ENCODE data around the gene CUX1. TPM values are rescaled to one million over a fixed set of nuclear protein-coding genes. Genes with fewer than 3 reads are reported as not detected.

Gene CUX1
- total RNA-seq, 1 donor from 2014 or later: 101 TPM

DNA sequence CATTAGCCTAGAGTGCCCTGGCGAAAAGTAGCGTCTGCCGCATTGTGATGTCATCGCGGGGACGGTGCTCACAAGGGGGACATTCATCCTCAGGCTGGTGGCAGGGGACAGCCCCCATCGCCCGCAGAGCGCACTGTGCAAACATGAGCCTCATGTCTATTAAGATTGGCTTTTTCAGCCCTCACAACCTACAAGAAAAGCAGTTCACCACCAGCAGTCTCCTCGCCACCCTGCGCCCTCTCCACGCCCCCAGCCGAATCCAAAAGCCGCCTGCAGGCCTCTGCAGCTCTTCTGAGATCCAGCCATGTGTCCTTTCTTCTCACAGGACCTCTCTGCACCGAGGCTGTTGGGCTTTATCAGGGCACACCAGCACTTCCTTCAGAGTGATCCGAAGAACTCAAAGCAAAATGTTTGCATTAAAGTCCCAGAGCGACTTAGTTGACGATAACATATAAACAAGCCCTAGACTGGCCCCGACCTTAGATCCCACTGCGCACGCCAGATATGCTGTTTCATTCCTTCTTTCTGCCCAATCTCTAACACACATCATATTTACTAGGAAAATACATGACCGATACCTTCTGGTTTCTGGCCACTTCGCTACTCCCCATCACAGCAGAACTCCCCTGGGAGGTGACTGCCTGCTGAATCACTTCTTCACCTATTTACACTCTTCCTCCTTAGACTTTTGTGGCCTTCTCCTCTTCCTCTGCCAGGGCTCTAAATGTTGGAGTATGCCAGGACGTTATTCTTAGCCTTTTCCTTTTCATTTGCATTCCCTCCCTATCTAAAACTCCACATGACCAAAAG is 263.2 kb downstream of the CUX1 start:
- no peak for DNase-seq (ENCODE audit: low spot score in 2 of 2)
- Histone ChIP-seq H3K36me3 (peaks cover 0 to 10% of the 10 kb centered on the region in 2 donors), H3K9me3 (peaks cover 0 to 4% of the 10 kb centered on the region in 2 donors), H3K27me3 (no peaks in the 10 kb centered on the region), H3K4me1 (no peaks in the 10 kb centered on the region), H3K4me3 (no peak overlapping the region), H3K27ac (no peak overlapping the region)
- TF ChIP-seq, protein P1, sequence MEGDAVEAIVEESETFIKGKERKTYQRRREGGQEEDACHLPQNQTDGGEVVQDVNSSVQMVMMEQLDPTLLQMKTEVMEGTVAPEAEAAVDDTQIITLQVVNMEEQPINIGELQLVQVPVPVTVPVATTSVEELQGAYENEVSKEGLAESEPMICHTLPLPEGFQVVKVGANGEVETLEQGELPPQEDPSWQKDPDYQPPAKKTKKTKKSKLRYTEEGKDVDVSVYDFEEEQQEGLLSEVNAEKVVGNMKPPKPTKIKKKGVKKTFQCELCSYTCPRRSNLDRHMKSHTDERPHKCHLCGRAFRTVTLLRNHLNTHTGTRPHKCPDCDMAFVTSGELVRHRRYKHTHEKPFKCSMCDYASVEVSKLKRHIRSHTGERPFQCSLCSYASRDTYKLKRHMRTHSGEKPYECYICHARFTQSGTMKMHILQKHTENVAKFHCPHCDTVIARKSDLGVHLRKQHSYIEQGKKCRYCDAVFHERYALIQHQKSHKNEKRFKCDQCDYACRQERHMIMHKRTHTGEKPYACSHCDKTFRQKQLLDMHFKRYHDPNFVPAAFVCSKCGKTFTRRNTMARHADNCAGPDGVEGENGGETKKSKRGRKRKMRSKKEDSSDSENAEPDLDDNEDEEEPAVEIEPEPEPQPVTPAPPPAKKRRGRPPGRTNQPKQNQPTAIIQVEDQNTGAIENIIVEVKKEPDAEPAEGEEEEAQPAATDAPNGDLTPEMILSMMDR (IDR thresholded peaks at IDR 0.05): no peak
- intact Hi-C loops (cut with DNase I): no loop called here

DNA sequence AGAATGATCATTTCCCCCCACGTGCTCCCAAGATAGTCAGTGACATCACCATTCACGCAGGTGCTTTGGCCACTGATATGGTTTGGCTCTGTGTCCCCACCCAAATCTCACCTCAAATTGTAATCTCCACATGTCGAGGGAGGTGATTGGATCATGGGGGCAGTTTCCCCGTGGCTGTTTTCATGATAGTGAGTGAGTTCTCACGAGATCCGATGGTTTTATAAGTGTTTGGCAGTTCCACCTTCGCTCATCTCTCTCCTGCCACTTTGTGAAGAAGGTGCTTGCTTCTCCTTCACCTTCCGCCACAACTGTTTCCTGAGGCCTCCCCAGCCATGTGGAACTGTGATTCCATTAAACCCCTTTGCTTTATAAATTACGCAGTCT is 263.8 kb downstream of the CUX1 start:
- H3K4me1 ChIP-seq: no peaks in the 10 kb centered on the region
- TF ChIP-seq, protein P1 (IDR thresholded peaks at IDR 0.05): no peak
- H3K27me3 ChIP-seq: no peaks in the 10 kb centered on the region
- intact Hi-C loops (cut with DNase I): no loop called here
- H3K27ac ChIP-seq: no peak overlapping the region
- peaks cover 0 to 4% of the 10 kb centered on the region in 2 donors for H3K9me3 ChIP-seq
- peaks cover 0 to 7% of the 10 kb centered on the region in 2 donors for H3K36me3 ChIP-seq
- DNase-seq (ENCODE audit: low spot score in 2 of 2): no peak
- H3K4me3 ChIP-seq: no peak overlapping the region

DNA sequence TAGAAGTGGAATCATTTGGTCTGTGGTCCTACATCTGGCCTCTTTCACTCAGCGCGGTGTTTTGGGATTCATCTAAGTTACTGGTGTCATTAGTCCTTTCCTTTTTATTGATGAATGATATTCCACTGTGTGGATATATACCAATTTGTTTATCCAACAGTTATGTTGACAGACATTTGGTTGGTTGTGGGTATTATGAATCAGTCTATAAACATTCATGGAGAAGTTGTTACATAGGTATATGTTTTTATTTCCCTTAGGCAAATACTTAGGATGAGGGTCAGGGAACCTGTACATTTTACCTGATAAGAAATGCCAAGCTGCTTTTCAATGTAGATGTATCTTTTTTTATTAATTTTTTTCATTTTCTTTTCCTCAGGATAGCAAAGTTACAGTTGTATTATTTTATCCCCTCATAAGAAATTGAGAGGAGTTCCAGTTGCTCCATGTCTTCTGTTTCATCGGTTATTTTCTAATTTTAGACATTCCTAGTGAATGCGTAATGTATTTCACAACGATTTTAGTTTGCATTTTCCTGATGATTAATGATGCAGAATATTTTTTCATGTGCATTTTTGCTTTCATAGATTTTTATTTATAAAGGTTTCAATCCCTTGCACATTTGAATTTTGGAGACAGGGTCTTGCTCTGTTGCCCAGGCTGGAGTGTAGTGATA is 265.4 kb downstream of the CUX1 start:
- Histone ChIP-seq H3K4me3 (no peak overlapping the region), H3K27ac (no peak overlapping the region), H3K36me3 (peaks cover 0 to 5% of the 10 kb centered on the region in 2 donors), H3K9me3 (peaks cover 0 to 4% of the 10 kb centered on the region in 2 donors), H3K4me1 (no peaks in the 10 kb centered on the region), H3K27me3 (no peaks in the 10 kb centered on the region)
- intact Hi-C loops (cut with DNase I): no loop called here
- DNase-seq (ENCODE audit: low spot score in 2 of 2): no peak
- TF ChIP-seq, protein P1 (IDR thresholded peaks at IDR 0.05): no peak

DNA sequence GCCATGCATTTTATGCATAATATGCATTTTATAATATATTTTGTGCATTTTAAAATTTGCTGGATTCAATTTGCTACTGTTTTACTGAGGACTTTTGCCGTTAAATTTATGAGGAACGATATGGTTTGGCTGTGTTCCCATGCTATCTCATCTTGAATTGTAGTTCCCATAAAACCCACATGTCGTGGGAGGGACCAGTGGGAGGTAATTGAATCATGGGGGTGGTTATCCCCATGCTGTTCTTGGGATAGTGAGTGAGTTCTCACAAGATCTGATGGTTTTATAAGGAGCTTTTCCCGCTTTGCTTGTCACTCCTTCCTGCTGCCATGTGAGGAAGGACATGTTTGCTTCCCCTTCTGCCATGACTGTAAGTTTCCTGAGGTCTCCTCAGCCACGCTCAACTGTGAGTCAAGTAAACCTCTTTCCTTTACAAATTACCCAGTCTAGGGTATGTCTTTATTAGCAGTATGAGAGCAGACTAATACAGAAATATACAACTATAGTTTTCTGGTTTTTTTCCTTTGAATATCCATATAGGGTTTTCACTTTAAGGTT is 267.9 kb downstream of the CUX1 start:
- H3K27ac ChIP-seq: no peak overlapping the region
- intact Hi-C loops (cut with DNase I): no loop called here
- no peaks in the 10 kb centered on the region for H3K27me3 ChIP-seq
- no peaks in the 10 kb centered on the region for H3K4me1 ChIP-seq
- H3K36me3 ChIP-seq: peaks cover 0 to 5% of the 10 kb centered on the region in 2 donors
- H3K9me3 ChIP-seq: peaks cover 0 to 4% of the 10 kb centered on the region in 2 donors
- H3K4me3 ChIP-seq: no peak overlapping the region
- DNase-seq (ENCODE audit: low spot score in 2 of 2): no peak
- TF ChIP-seq, protein P1 (IDR thresholded peaks at IDR 0.05): no peak

DNA sequence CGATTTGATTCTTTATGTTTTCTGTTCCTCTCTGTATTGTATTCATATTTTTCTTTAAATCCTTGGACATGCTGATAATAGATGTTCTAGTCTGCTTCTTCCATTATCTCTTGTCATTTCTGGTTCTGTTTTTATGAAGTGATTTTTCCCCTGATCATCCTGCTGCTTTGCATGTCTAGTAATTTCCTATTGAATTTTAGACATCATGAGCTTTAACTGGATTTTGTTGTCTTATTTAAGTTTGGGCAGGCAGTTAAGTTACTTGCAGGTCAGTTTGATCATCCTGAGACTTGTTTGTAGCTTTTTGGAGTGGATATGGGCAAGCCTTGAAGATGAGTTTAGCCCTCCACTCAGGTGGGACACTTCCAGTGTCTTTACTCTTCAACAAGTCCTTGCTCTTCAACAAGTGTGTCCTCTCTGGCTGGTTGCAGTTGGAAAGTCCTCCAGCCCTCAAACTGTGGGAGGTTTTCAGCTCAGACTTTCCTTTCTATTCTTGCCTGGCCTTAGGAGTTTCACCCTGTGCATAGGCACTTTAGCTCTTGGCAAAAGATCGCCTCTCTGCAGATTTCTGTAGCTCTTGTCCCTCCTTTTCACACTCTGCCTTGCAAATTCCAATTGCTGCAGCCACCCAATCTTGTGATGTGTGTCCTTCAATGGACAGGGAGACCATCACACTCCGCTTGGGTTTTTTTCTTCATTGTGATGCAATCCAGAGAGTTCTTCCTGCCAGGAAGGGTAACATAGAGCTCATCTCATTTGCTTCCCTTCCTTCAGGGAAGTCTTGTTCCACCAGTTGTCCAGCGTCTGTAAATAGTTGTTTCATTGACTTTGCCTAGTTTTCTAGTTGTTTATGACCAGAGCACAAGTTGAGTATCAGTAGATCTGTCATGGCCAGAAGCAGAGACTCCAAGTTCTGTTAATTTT is 272.0 kb downstream of the CUX1 start:
- no peaks in the 10 kb centered on the region for H3K9me3 ChIP-seq
- no peak overlapping the region for H3K4me3 ChIP-seq
- H3K36me3 ChIP-seq: no peaks in the 10 kb centered on the region
- no peak for DNase-seq (ENCODE audit: low spot score in 2 of 2)
- intact Hi-C loops (cut with DNase I): no loop called here
- H3K27me3 ChIP-seq: no peaks in the 10 kb centered on the region
- no peak overlapping the region for H3K27ac ChIP-seq
- TF ChIP-seq, protein P1 (IDR thresholded peaks at IDR 0.05): no peak
- H3K4me1 ChIP-seq: no peaks in the 10 kb centered on the region
